DOHH2 (cell line): Measurements from ENCODE around the gene TARBP1.

ENCODE experiments used
- H3F3A ChIP-seq: fragments of 200-600 bp; sonication (generic), shearing (Covaris generic); 2 replicates; pipeline ENCODE4 v1.6.0; 2016; ENCODE audit warnings: antibody characterized with exemption, mild to moderate bottlenecking; ENCODE audit not compliant: control insufficient read depth, insufficient read depth
- H3K27ac ChIP-seq: fragments of 200-600 bp; sonication (generic); 2 replicates; pipeline ENCODE4 v1.5.1; 2014; ENCODE audit warnings: low read depth, mild to moderate bottlenecking, low read length, moderate library complexity
- H3K27me3 ChIP-seq: fragments of 200-600 bp; sonication (generic); 2 replicates; pipeline ENCODE4 v1.6.1; 2014; ENCODE audit warnings: mild to moderate bottlenecking, low read length, mixed read lengths; ENCODE audit not compliant: control insufficient read depth
- H3K36me3 ChIP-seq: fragments of 200-600 bp; sonication (generic); 2 replicates; pipeline ENCODE4 v1.6.1; 2014; ENCODE audit warnings: mild to moderate bottlenecking, low read length, moderate library complexity, mixed read lengths; ENCODE audit not compliant: control insufficient read depth
- H3K4me1 ChIP-seq: fragments of 200-600 bp; sonication (generic); 2 replicates; pipeline ENCODE4 v1.6.1; 2014; ENCODE audit warnings: mild to moderate bottlenecking, low read length, mixed read lengths; ENCODE audit not compliant: control insufficient read depth
- H3K4me2 ChIP-seq: fragments of 200-600 bp; sonication (generic); 2 replicates; pipeline ENCODE4 v1.6.0; 2014; ENCODE audit warnings: mild to moderate bottlenecking, low read length, moderate library complexity
- H3K4me3 ChIP-seq: fragments of 200-600 bp; sonication (generic); 2 replicates; pipeline ENCODE4 v1.5.1; 2014; ENCODE audit warnings: mild to moderate bottlenecking, low read length, mixed read lengths
- H3K79me2 ChIP-seq: fragments of 200-600 bp; sonication (generic); 2 replicates; pipeline ENCODE4 v1.6.1; 2014; ENCODE audit warnings: mild to moderate bottlenecking, low read length, mixed read lengths; ENCODE audit not compliant: control insufficient read depth
- H3K9me2 ChIP-seq: fragments of 200-600 bp; sonication (generic); replicated peaks from 2 replicates; pipeline ENCODE4 v1.6.1; 2014; ENCODE audit warnings: mild to moderate bottlenecking, low read length, mixed read lengths; ENCODE audit not compliant: control insufficient read depth
- H3K9me3 ChIP-seq: fragments of 200-600 bp; sonication (generic); 2 replicates; pipeline ENCODE4 v1.6.1; 2014; ENCODE audit warnings: antibody characterized with exemption, low read length, mixed read lengths; ENCODE audit not compliant: control insufficient read depth, insufficient read depth
- H4K20me1 ChIP-seq: fragments of 200-600 bp; sonication (generic); 2 replicates; pipeline ENCODE4 v1.6.0; 2014; ENCODE audit warnings: low read depth, mild to moderate bottlenecking, antibody characterized with exemption, low read length, moderate library complexity; ENCODE audit not compliant: control insufficient read depth, insufficient read depth
- EZH2phosphoT487 ChIP-seq: fragments of 200-600 bp; sonication (generic); IDR thresholded peaks from 2 replicates; pipeline ENCODE4 v1.6.1; 2017; ENCODE audit warnings: borderline replicate concordance, mild to moderate bottlenecking, antibody characterized with exemption, low read length, moderate library complexity, mixed read lengths
- TF ChIP-seq, protein P1 (sequence below): fragments of 200-600 bp; sonication (generic); IDR thresholded peaks from one replicate; pipeline ENCODE4 v1.5.1; 2014; ENCODE audit warnings: antibody characterized with exemption, mild to moderate bottlenecking, low read depth, low read length; ENCODE audit not compliant: poor library complexity, severe bottlenecking

TARBP1 gene

DNA sequence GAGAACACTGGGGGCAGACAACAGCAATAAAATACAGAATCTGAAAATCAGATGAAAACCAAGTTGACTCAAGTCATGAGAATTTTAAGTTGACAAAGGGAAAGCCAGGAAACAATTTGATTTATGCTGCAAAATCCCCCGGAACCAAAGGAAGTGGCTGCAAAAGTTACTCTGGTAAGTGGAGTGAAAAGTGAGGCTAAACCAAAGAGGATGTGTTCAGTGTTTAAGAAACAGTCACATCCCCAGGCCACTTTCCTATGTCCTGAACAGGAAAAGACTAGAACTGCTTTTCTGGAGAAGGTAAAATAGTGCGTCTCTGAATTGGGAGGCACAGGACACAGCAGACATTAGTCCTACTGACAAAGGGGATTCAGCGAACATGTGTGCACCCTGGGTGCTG lies 5.9 kb downstream of the TARBP1 start:
- H4K20me1 ChIP-seq: peaks cover 11% of the 10 kb centered on the region; the same call in 1 of the 2 replicates
- H3K27me3 ChIP-seq: no peaks in the 10 kb centered on the region
- H3K4me3 ChIP-seq: no peak overlapping the region
- H3F3A ChIP-seq: 0 out of 2 replicates have a peak, but pooled peaks cover 3% of the 10 kb centered on the region
- no peak overlapping the region for H3K27ac ChIP-seq
- H3K79me2 ChIP-seq: peaks cover 63% of the 10 kb centered on the region
- no peaks in the 10 kb centered on the region for H3K9me3 ChIP-seq
- H3K36me3 ChIP-seq: peaks cover 14% of the 10 kb centered on the region
- no peaks in the 10 kb centered on the region for H3K9me2 ChIP-seq
- H3K4me1 ChIP-seq: peaks cover 36% of the 10 kb centered on the region
- H3K4me2 ChIP-seq: no peak overlapping the region
- TF ChIP-seq, protein P1, sequence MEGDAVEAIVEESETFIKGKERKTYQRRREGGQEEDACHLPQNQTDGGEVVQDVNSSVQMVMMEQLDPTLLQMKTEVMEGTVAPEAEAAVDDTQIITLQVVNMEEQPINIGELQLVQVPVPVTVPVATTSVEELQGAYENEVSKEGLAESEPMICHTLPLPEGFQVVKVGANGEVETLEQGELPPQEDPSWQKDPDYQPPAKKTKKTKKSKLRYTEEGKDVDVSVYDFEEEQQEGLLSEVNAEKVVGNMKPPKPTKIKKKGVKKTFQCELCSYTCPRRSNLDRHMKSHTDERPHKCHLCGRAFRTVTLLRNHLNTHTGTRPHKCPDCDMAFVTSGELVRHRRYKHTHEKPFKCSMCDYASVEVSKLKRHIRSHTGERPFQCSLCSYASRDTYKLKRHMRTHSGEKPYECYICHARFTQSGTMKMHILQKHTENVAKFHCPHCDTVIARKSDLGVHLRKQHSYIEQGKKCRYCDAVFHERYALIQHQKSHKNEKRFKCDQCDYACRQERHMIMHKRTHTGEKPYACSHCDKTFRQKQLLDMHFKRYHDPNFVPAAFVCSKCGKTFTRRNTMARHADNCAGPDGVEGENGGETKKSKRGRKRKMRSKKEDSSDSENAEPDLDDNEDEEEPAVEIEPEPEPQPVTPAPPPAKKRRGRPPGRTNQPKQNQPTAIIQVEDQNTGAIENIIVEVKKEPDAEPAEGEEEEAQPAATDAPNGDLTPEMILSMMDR: no peak
- no peak for TF ChIP-seq EZH2phosphoT487

DNA sequence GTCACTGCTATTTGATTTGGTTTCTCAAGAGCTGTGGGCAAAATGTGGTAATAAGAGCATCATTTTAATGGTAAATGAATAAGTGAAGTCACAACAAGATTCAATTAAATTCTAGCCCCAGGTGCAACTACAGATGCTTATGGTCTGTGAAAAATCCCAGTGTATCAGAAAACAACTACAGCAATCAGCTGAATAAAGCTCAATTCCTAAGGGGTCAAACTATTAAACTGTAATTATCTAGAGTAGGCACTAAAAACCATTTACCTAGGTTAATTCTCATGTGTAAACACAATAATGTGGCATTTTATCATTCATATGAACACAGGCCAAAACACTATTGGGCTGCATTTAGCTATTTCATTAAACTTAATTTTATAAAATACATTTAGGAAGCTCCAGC lies 9.6 kb downstream of the TARBP1 start:
- Histone ChIP-seq H3K36me3 (peaks cover 31% of the 10 kb centered on the region), H3K27me3 (no peaks in the 10 kb centered on the region), H3K27ac (no peak overlapping the region)

DNA sequence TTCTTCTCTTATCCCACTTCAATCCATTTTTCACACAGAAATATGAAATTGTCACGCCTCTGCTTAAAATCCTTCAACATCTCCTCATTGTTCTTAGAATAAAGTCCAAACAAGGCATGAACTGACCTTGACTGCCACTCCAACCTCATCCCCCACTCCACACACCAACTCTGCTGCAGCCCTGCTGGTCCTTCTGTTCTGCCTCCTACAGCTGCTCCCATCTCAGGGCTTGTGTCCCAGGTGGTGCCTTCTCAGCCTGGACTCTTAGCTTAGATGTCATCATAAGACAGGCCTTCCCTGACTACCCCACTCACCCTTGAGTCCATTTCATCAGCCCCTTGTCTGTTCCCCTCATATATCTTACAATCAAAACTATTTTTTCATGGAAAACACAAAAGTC lies 10.4 kb downstream of the TARBP1 start:
- Histone ChIP-seq H3K79me2 (peaks cover 19% of the 10 kb centered on the region), H3K4me2 (no peak overlapping the region), H3K9me2 (no peaks in the 10 kb centered on the region), H3K27me3 (no peaks in the 10 kb centered on the region), H4K20me1 (no peaks in the 10 kb centered on the region), H3K27ac (no peak overlapping the region), H3K36me3 (peaks cover 37% of the 10 kb centered on the region), H3K9me3 (no peaks in the 10 kb centered on the region), H3F3A (no peaks in the 10 kb centered on the region), H3K4me1 (peaks cover 7% of the 10 kb centered on the region), H3K4me3 (no peak overlapping the region)
- TF ChIP-seq EZH2phosphoT487: no peak
- TF ChIP-seq, protein P1: no peak

More for the DNA sequence above, 9.6 kb downstream of the TARBP1 start:
- H3F3A ChIP-seq: no peaks in the 10 kb centered on the region
- no peak overlapping the region for H3K4me2 ChIP-seq
- H3K9me2 ChIP-seq: no peaks in the 10 kb centered on the region
- H3K9me3 ChIP-seq: no peaks in the 10 kb centered on the region
- H3K4me1 ChIP-seq: peaks cover 10% of the 10 kb centered on the region
- H3K4me3 ChIP-seq: no peak overlapping the region
- no peaks in the 10 kb centered on the region for H4K20me1 ChIP-seq
- peaks cover 27% of the 10 kb centered on the region for H3K79me2 ChIP-seq
- TF ChIP-seq, protein P1: no peak
- TF ChIP-seq EZH2phosphoT487: no peak
